Measurements from ENCODE around the gene UBA3. TPM values are rescaled to one million over a fixed set of nuclear protein-coding genes. Genes with fewer than 3 reads are reported as not detected.

The UBA3 gene
- total and polyA plus RNA-seq, 2 of the 13 experiments (the other 11 are each of a cell fraction or from before 2014, with no cell fraction given) = 40.7 to 49.0 TPM

- TF ChIP-seq KAT7 (CRISPR knock-in tag; IDR thresholded peaks at IDR 0.05; ENCODE audit: borderline replicate concordance) (no peak), TFDP1 (CRISPR knock-in tag; IDR thresholded peaks at IDR 0.05; ENCODE audit: borderline replicate concordance) (peak; percentile 18; the same call in 1 of the 2 replicates), ZBTB20 (CRISPR knock-in tag; IDR thresholded peaks at IDR 0.05; ENCODE audit: borderline replicate concordance, low read depth) (peak; percentile 70; the same call in 1 of the 2 replicates), ZNF782 (CRISPR knock-in tag; IDR thresholded peaks at IDR 0.05; ENCODE audit: borderline replicate concordance) (0 out of 2 replicates have a peak, but pooled peaks have one; percentile 42), ZNF75D (CRISPR knock-in tag; IDR thresholded peaks at IDR 0.05; ENCODE audit: borderline replicate concordance) (no peak), ZBTB37 (CRISPR knock-in tag; IDR thresholded peaks at IDR 0.05) (no peak), RARG (CRISPR knock-in tag; IDR thresholded peaks at IDR 0.05; ENCODE audit: low read depth) (no peak; the same call in 1 of the 2 replicates), MAZ (IDR thresholded peaks at IDR 0.05; ENCODE audit: borderline replicate concordance, low read depth, low read length) (no peak), MAZ (CRISPR knock-in tag; IDR thresholded peaks at IDR 0.05; ENCODE audit: low read depth) (peak; percentile 46; the same call in 1 of the 2 replicates), MXD1 (CRISPR knock-in tag; IDR thresholded peaks at IDR 0.05) (peak; percentile 63; the same call in 1 of the 2 replicates), JUN (CRISPR knock-in tag; IDR thresholded peaks at IDR 0.05) (0 out of 2 replicates have a peak, but pooled peaks have one; percentile 25), MXD3 (CRISPR knock-in tag; IDR thresholded peaks at IDR 0.05) (peak; percentile 56; the same call in 1 of the 2 replicates), POLR2A (IDR thresholded peaks at IDR 0.05; ENCODE audit: insufficient read depth in 1 of 2, low read depth in 2 of 2, low read length in 2 of 2) (peak; percentile 84), DPF2 (CRISPR knock-in tag; IDR thresholded peaks at IDR 0.05; ENCODE audit: borderline replicate concordance, low read depth) (no peak), FOXP4 (CRISPR knock-in tag; IDR thresholded peaks at IDR 0.05) (0 out of 2 replicates have a peak, but pooled peaks have one; percentile 10), ZNF431 (CRISPR knock-in tag; IDR thresholded peaks at IDR 0.05; ENCODE audit: borderline replicate concordance, low read depth) (no peak), KDM5A (IDR thresholded peaks at IDR 0.05; ENCODE audit: borderline replicate concordance, low read length) (peak; percentile 75; the same call in 1 of the 2 replicates), ZNF441 (CRISPR knock-in tag; IDR thresholded peaks at IDR 0.05; ENCODE audit: borderline replicate concordance) (peak; percentile 62; the same call in 1 of the 2 replicates)
- TF ChIP-seq, protein P1, sequence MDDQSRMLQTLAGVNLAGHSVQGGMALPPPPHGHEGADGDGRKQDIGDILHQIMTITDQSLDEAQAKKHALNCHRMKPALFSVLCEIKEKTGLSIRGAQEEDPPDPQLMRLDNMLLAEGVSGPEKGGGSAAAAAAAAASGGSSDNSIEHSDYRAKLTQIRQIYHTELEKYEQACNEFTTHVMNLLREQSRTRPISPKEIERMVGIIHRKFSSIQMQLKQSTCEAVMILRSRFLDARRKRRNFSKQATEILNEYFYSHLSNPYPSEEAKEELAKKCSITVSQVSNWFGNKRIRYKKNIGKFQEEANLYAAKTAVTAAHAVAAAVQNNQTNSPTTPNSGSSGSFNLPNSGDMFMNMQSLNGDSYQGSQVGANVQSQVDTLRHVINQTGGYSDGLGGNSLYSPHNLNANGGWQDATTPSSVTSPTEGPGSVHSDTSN (CRISPR knock-in tag; IDR thresholded peaks at IDR 0.05; ENCODE audit: borderline replicate concordance) = no peak
- TF ChIP-seq, protein P2, sequence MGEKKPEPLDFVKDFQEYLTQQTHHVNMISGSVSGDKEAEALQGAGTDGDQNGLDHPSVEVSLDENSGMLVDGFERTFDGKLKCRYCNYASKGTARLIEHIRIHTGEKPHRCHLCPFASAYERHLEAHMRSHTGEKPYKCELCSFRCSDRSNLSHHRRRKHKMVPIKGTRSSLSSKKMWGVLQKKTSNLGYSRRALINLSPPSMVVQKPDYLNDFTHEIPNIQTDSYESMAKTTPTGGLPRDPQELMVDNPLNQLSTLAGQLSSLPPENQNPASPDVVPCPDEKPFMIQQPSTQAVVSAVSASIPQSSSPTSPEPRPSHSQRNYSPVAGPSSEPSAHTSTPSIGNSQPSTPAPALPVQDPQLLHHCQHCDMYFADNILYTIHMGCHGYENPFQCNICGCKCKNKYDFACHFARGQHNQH (CRISPR knock-in tag; IDR thresholded peaks at IDR 0.05) = peak; percentile 63; the same call in 1 of the 2 replicates
Measured at GRCh38 chr3:69051756-69052471, 28.3 kb downstream of the UBA3 start, which contains the start of gene TMF1 (continued).
